HG02642 (cell line): ENCODE results near the gene GIMD1.

Experiments used
- ATAC-seq: cut with Tn5 transposase; IDR thresholded peaks from one replicate; pipeline ENCODE4 v1.9.1; 2021; ENCODE audit warnings: mild to moderate bottlenecking; ENCODE audit not compliant: unreplicated experiment, poor library complexity

GIMD1 gene

DNA sequence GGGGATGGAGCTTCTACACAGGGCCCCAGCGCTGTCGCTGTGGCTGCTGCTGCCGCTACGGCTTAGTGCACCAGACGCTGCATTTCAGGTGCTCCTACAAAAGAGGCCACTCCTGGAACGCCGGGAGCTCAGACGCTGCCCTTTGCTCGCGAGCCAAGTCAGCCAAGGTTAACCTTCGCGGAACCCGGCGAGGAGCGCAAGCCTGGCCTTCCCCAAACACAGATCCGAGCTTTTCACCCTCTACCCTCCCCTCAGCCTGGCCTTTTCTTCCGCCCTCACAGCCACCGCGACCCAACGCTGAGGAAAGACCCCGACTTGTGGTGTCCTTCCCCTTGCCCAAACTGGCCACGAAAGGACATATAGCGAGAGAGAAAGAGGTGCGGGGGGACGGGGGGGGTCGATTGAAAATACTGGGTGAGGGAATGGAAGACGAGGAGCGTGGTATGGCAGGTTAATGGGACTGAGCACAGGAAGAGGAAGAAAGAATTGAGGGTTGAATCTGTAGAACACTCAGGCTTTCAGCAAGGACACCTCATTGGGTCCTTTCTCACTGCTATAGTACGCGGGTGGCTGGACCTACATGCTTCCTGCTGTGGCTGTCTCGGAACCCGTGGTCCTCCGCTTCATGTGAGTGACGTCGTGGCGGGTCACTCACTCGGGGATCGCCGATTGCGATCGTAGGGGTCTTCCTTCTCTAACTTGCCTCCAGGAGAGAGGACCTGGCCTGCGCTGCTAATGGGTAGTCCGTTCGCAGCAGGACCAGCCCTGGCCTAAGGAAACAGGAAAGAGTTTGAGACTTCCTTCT lies 52.4 kb downstream of the GIMD1 start, which contains the start of the genes AIMP1 and TBCK:
Gene AIMP1 (plus strand): TSS at position 583 of the 805 bp plus-strand sequence. CDS start 8,460 bp downstream, outside the sequence.
Gene TBCK (minus strand): TSS at position 242 of the 805 bp plus-strand sequence. CDS start 7,249 bp downstream, outside the sequence.
- peak; percentile 92 for ATAC-seq

DNA sequence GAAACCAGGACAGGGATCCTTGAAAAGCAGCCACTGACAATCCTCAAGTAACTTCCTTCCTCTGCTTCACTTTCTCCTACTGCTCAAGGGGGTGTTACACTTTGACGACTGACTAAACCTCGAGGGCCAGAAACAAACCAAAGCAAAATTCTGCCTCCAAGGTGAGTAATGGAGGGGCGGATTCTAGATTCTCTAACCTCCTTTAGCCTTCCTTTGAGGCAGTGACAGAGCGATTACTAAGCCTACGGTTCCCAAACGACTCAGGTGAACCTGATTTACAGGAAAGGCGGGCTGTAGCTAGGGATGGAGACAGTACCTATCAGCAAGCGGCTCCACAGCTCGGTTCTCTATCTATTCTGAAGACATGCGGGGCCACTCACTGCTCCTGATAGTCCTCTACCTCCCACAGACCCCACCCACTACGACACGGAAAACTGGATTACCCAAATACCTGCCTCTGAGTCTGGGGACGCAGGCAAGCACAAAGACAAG lies 53.1 kb downstream of the GIMD1 start:
- ATAC-seq: peak; percentile 30

DNA sequence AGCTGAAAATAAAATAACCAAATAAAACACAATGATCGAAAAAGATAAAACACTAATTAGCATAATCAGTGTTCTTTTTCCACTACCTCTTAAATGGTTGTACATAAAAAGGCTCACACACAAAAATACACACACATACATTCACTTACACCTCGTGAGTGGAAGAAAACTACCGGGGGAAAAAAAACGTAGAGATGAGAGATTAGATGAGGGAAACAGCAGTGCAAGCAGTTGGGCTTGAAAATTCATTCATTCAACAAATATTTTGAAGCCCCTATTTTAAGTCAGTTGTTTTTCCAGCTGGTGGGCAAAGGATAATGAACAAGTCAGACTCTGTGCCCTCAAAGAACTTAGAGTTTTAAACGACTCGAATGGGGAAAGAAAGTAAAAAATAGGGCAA lies 53.6 kb downstream of the GIMD1 start:
- no peak for ATAC-seq

DNA sequence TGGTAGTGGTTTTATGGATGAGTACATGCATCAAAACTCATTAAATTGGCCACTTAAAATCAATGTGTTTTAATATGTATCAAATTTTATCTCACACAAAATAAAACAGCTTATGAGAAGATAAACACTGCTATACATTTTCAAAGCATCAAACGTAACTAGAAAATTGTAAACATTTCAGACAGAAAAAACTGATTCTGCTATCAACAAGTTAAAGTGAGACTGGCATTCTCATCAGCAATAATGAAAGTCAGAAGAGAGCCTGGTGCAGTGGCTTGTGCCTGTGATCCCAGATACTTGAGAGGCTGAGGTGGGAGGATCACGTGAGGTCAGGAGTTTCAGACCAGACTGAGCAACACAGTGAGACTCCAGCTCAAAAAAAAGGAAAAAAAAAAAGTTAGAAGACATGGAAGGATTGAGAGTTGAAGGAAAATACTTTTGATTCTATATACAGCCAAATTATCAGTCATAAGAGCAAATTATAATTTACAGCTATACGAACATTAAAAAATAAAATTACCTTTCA lies 55.5 kb downstream of the GIMD1 start:
- no peak for ATAC-seq

DNA sequence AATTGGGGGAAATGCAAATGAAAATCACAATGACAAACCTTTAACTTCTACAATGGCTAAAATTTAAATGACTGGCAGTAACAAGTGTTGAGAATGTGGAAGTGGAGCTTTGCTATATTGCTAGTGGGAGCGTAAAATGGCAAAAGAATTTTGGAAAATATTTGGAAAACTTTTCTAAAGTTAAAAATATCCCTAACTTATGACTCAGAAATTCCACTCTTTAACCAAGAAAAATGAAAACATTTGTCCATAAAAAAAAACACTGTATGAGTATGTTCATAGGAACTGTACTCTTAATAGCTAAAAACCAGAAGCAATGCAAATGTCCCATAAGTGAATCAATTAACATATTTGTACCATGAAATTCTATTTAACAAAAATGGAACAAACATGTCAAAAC lies 56.2 kb downstream of the GIMD1 start:
- no peak for ATAC-seq
